NCI-H82 treated with DMSO at 0.1 percent for 48 hours (cell line): ENCODE data around the gene RGS21.
"Not testable (repeated sequence)": the region's sequence is repeated elsewhere in the genome, so short reads cannot be mapped to it uniquely, and the experiment has no call there.

Experiments
- DNase-seq: peaks from one replicate; lab custom pipeline; 2025; ENCODE audit not compliant: unreplicated experiment; lab: John Stamatoyannopoulos, UW

RGS21 gene, protein sequence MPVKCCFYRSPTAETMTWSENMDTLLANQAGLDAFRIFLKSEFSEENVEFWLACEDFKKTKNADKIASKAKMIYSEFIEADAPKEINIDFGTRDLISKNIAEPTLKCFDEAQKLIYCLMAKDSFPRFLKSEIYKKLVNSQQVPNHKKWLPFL

DNA sequence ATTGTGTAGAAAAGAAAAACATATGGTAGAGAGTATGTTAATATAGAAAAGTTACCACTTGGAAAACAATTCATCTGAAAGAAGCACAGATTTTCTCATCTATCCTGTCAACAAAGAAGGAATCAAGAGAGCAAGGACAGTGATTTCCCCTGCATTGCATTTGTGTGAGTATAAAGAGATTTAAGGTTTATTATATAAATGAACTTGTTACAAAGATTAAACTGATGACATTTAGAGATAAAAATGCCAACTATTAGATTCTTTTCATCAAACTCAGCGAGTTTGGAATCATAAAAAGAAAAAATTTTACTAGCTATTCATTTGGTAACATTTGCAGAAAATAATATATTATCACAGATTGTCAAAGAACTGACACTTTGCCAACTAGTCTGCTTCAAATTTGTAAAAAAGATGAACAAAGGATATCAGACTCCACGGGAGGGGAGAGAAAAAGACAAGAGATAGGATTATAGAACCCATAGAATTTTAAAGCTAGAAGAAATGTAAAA, at the start of gene RGS21:
Gene RGS21, plus strand, starts transcription at position 51 of the 509 bp plus-strand sequence. CDS start 26,045 bp downstream, outside the sequence.
- DNase-seq, result no peak

DNA sequence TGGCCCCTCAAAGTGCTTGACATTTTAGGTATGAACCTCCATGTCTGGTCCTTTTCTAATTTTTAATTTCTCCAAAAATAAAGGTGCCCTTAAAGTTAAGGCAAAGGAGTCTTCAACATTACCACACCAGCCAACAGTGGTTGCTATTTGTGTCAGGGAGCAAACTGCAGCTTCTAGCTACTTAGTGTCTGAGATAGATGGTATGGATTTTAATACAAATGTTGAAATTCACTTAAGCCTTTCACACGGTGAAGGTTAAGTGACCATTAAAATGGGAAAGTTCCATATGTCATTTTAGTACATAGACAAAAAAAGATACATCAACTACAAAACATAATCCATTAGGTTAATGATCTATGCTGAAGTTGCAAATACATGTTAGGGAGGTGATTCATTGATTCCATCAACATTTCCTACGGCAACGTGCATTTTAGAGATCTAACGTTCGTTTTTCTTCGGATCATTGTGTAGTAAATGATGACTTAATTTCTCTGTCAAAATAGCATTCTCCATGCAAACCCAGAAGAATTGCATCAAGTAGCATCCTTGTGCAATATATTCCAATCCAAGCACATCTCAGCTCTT, 48.2 kb upstream of the RGS21 start:
- DNase-seq, result no peak

DNA sequence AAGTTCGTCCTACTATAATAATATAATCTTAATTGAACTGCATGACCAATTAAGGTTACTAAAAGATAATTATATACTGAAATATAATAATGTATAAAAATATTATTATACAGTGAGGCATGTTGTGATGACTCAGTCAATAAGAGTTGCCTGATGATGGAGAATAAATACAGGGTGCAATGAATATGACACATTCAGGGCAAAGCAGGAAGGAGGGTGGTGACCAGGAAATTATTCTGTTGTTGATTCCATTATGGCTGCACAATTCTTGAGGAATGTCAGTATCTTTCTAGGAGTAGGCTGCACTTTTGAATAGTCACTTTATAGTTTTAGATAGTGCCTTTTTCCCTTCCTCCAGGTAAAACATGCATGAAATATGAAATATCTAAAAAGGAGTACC, 46.4 kb upstream of the RGS21 start:
- DNase-seq, result no peak

DNA sequence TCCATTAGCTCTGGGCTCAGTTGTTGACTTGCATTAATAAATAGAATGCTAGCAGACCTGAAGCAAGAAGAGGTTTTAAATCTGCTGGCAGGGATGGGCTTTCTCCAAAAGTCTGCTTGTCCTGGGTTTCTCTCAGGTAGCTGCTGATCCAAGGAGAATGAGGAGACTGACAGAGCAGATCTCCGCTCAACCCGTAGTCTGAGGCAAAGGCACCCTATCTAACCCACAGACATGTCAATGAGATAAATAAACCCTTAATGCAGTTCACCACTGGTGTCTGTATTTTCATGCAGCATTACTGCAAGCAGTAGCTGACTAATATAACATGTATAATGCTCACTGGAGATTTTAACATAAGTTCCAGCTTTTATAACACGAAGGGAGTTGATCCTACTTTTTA, 44.1 kb upstream of the RGS21 start:
- no peak for DNase-seq

DNA sequence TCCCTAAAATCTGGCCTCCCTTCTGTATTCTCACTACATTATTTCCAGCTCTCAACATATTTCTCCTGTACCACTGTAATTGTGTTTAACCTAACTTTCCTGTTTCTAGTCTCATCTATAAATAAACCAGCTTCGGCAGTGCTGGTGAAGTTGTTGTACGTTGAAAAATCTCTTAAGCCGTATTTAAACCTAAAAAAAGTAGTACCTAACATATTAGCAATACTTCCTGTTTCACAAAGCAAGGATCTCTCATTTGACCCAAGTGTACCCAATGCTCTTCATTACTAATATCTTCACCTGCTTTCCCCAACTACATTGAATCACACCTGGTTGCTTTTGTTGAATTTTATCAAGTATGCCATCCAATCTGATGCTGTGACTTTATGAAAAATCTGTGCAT, 42.2 kb upstream of the RGS21 start:
- DNase-seq, result no peak

DNA sequence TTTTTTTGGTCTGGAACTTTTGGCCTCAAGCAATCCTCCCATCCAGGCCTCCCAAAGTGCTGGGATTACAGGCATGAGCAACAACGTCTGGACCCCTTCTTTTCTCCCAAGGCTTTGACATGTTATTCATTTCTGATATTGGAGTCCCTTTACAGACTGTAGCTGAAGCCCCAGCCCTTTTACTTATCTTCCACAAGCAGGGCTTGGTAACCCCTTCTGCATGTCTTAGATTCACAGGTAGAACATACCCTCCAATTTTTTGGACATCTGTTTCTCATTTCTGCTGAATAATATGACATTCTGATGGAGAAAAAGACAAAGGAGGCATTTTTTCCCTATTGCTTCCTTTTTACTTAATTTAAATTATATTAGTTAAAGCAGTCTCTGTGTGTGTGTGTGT, 39.2 kb upstream of the RGS21 start:
- DNase-seq, result no peak

DNA sequence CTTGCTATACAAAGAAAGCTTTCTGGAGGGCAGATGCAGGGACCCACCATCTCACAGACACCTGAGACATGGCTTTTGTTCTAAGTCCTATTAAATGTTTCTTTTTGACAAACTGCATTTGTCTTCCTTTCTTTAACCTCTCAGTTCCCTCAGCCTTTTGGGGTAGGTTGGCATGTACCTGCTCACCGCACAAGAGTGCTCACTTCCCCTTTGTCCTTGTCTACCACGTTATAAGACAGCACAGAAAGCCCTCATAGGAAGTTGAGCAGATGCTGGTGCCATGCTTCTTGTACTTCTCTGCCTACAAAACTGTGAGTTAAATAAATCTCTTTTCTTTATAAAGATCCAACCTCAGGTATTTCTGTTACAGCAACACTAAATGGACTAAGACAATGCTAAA, 31.9 kb upstream of the RGS21 start:
- DNase-seq, result no peak

DNA sequence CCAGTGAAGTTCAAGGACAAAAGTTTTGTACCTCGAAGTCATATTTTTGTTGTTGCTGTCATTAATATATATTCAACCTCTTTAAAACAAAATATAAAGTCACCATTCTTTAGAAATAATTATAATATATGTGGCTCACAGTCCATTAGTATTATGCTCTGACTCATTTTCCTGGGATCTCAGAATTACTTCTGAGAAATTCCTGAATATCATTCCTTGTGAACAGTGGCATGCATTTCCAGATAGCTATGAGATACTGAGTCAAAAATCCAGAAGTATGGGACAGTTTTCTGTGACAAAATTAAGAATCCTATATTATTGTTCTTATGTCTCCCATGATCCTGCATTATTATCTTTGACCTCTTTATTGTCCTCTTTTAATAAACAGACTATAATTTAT, 13.8 kb upstream of the RGS21 start:
- no peak for DNase-seq

DNA sequence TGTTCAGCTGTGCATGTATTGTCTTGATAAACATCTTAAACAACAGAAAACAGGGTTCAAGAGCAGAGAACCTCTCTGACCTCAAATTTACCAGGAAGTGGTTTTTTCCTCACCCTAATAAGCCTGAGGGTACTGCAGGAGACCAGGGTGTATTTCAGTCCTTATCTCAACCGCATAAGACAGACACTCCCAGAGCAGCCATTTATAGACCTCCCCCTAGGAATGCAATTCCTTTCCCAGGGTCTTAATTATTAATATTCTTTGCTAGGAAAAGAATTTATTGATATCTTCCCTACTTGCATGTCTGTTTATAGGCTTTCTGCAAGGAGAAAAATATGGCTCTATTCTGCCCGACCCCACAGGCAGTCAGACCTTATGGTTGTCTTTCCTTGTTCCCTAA, 8.5 kb upstream of the RGS21 start:
- not testable (repeated sequence) for DNase-seq

DNA sequence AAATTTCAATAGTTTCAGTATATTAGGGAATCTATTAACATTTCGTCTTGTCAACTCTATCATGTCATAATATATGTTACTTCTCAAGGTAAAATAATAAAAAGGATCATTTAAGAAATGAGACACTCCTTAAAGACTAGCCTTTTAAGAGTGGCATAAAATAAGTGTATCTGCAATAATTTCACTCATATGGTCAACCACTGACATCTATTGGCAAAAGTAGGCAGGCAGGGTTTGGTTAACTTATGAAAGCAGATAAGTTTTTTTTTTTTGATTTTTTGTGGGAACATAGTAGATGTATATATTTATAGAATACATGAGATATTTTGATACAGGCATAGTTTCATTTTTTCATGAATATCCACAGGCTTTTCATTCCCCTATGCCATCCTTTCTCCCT, 5.5 kb upstream of the RGS21 start:
- no peak for DNase-seq

DNA sequence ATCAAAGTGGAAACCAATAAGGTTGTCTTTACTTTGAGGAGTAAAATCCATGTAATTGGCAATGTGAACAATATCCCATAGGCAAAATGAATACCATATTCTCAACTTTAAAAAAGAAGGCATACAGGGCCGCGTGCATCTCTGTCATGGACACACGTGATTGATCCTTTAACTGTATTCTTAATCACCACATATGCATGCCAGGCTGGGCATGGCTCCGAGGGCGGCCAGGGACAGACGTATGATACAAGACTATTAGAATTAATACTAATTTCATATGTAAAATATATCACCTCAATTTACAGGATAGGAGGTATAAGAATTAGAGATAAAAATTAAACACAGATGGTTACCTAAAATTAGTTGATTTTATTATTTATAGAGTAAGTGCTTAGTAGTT, 11.2 kb downstream of the RGS21 start:
- no peak for DNase-seq

DNA sequence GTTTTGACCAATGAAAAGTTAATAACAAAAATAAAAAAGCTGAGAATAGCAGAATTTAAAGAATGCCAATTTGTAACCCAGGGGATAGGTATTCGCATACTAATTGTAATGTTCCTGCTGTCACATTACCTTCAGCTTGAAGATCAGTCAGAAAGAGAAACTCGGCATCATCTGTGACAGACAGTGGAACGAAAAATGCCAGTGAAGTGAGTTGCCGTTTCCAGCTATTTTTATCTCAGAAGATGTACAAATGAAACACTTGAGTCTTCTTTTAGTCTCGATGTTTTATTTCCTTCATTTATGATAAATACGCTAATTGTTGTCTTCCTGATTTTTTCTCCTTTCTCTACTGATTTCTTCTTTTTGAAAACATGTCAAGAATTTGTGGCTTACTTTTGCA, 26.1 kb downstream of the RGS21 start:
- no peak for DNase-seq

DNA sequence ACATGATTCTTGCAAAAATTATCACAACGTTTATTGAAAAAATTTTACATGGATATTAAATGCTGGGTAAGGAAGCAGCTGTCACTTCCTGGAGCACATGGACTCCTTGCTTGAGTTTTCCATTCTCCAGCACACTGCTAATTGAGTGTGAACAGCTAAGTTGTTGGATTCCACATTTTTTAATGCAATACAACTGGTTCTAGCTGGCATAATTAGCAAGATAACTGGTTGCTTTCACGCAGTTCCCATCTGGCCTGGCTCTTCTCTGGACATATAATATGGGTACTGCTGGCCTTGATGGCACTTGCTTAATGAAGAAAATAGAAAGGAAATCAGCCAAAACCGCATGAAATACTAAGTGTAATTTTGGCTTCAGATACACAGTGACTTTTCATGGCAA, 26.6 kb downstream of the RGS21 start:
- DNase-seq, result no peak

DNA sequence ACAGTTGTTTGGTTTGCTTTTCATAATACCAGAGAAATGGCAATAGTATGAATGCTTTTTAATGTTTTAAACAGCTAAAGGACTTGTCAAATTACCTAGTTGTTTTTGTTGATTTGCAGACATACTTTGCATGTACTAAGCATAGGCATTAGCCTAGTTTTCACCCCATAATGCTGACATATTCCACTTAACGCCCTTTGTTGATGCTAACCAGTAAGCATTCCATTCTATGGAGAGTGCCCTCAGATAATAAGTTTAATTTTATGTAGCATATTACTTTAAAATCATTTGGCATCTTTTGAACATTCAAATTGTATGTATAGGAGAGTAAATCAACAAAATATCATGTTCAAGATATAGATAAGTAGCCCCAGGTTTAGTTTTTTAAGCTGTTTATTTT, 32.5 kb downstream of the RGS21 start:
- DNase-seq, result no peak

DNA sequence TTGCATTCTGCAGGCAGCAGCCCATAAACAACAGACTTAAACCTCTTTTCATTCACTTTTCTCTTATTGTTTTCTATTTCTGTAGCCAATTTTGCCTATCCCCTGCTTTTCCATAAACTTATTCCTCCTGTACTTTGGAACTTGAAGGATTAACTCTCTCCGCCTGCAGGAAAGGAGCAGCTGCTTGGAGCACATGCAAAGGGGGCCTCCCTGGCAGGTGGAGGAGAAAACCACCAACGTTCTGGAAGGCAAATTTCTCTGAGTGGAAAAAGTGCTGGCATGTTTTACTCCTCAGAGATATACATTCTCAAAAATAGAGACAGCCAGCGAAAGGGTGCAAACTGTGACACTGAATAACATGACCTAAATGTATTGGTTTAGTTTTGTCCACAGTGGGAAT, 33.6 kb downstream of the RGS21 start:
- peak; percentile 24 for DNase-seq

DNA sequence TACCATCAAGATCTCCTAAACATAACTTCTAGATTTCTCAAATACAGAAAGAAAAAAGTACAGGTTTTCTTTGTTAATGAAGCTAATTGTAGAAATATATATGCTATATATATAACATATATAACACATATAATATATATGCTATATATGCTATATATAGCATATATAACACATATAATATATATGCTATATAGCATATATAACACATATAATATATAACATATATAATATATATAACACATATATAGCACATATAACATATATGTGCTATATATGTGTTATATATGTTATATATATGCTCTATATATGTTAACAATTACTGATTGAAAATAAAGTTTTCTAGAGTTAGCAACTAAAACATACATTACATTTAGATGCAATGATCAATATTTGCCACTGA, 34.8 kb downstream of the RGS21 start:
- no peak for DNase-seq

DNA sequence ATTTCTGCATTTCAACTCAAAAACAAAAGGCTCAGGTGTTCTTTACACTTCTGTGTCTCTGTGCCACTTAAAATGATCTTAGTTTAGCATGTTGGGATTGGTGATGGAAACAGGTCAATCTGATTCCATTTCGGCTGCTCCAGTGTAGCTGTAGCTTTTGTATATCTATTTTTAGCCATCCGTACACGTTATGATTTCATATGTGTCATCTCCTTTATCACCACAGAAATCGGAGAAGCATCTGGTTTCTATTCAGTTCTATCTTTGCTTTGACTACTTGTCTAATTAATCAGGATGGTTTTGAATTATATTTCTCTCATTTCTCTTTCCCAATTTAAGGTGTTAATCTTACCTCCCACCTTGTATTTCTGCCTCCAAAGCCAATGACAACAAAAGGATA, 41.1 kb downstream of the RGS21 start:
- no peak for DNase-seq

DNA sequence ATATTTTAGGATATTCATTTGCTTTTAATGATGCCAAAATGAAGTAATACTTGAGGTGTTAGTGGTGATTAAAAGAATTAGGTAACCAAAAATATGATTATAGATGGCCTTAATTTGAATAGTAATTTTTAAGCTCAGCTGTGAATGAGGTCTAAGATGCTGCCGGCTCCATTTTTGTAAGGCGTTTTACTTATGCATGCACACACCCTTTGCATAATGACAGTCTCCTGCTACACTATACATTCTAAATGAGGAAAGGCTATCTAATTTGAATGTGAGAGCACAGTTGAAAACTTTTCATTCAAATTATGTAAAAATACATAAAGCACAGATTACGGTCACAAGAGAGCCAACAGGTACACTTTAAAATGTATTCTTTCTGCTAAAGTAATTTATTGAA, 41.6 kb downstream of the RGS21 start:
- no peak for DNase-seq

DNA sequence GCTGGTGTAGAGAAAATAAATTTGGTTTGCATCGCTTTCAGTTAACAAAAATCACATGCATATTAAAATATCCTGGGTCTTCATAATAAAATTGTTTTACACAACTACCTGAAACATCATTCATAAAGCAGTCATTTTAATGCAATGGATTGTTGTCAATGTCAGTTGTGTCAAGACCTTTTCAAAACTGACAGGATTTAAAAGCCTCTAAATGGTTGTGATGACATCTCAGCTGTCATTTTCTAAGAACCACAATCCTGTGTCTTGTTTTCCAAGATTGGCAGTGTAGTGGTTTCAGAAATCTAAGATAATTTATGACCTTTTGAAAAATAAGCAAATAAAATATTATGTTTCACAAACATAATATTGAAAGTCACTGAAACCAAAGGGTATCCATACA, 42.0 kb downstream of the RGS21 start:
- DNase-seq, result no peak

DNA sequence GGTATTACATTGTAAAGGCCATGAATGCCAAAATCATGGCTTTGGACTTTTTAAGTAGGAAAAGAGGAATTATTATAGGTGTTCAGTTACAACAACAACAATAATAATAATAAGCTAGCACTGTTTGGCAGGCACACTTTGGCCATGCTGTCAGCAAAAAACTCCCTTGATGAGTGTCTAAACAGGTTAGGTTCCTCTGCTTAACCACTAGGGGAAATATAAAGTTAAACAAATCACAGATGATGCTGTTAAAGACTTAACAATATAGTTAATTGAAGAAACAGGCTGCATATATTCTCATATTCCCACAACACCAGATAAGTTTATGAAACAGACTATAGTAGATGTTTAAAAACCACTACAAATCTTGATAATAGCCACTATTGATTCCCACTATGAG, 46.4 kb downstream of the RGS21 start:
- DNase-seq, result no peak

DNA sequence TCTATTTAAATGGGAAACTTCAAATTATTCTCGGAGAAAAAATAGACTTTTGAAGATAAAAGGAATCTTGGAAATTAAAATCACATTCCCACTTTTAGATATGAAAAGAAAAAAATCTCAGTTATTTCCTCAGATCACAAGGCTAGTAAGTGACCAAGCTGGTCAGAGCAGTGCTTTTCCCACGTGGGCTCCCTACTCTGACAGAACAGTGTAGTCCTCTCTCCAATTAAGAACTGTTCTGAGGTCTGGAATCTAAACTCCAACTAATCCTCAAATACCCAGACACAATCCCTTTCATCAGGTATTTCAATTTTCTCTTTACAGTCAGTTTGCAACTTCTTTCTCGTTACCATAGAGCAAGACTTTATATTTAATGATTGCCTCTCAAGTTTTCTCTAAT, 50.6 kb downstream of the RGS21 start:
- no peak for DNase-seq

DNA sequence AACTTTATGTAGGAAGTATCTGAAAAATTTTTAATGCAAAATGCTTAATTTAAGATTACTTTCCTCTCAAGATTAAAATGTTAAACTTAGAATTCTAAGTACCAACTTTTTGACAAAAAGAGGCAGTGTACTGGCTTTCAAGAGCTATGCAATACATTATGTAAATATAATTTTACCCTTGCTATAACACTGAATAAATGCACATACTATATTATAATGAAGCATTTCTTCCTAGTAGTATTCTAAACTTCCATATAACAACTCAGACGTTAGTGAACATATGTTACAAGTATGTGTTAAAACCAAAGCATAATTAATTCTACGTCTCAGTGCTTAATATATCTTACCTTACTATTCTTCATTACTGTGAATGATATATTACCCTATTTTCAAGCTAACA, 58.5 kb downstream of the RGS21 start:
- no peak for DNase-seq

DNA sequence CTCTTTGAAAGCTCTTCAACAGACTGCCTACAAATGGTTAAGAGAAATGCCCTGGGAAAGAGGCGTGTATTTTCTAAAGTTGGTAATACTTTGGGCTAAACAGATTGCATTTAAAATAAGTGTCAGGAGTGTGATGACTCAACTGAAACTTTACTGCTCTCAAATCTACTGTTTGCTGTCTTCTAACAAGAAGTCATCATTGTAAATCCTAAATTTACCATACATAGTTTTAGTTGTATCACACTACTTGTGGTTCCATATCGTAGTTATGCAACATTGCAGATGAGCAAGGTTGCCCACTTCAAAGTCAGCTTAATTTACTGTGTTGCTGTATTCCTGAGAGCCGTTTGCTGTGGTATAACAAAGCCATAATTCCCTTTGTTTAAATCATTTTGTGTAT, 59.6 kb downstream of the RGS21 start:
- no peak for DNase-seq
